ENCODE results near the gene LDLR. TPM values are rescaled to one million over a fixed set of nuclear protein-coding genes. Genes with fewer than 3 reads are reported as not detected.

The LDLR gene
- total and polyA plus RNA-seq, 11 donors: 4.3 to 45.9 (median 19.0) TPM

- Histone ChIP-seq H3K4me1 (no peaks in the 10 kb centered on the region), H3K27ac (no peak overlapping the region), H3K9me3 (no peaks in the 10 kb centered on the region), H3K36me3 (peaks cover 0 to 71% (median 49%) of the 10 kb centered on the region in 9 donors), H3K27me3 (no peaks in the 10 kb centered on the region), H3K4me3 (no peak overlapping the region)
- no peak for TF ChIP-seq POLR2A (IDR thresholded peaks at IDR 0.05)
- TF ChIP-seq CTCF (IDR thresholded peaks at IDR 0.05): no peak
- intact Hi-C loops (cut with DNase I): no loop called here
- ATAC-seq (no peak), DNase-seq (no peak)
- 93 to 95% (median 95%) methylated on average over 18 to 34 of the region's 34 CpGs for WGBS, 4 donors
Measured at GRCh38 chr19:11058246-11059030, 30.8 kb upstream of the LDLR start.

GRCh38 chr19:11059511-11060358, 29.5 kb upstream of the LDLR start:
- no peak overlapping the region for H3K27ac ChIP-seq
- DNase-seq (no peak), ATAC-seq (no peak)

GRCh38 chr19:11061952-11062351, 27.3 kb upstream of the LDLR start:
- DNase-seq: no peak
- no peaks in the 10 kb centered on the region for H3K9me3 ChIP-seq
- no peaks in the 10 kb centered on the region for H3K27me3 ChIP-seq
- no peak for ATAC-seq
- peaks cover 0 to 68% (median 48%) of the 10 kb centered on the region in 9 donors for H3K36me3 ChIP-seq
- no peak overlapping the region for H3K4me3 ChIP-seq
- intact Hi-C loops (cut with DNase I): no loop called here
- H3K4me1 ChIP-seq: no peaks in the 10 kb centered on the region
- no peak for TF ChIP-seq CTCF (IDR thresholded peaks at IDR 0.05)
- no peak for TF ChIP-seq POLR2A (IDR thresholded peaks at IDR 0.05)
- 93 to 96% (median 95%) methylated on average over 14 of the region's 14 CpGs for WGBS, 4 donors
- peak overlapping the region in 1 of 12 donors; percentile 82 for H3K27ac ChIP-seq

More at GRCh38 chr19:11059511-11060358, 29.5 kb upstream of the LDLR start:
- H3K9me3 ChIP-seq: no peaks in the 10 kb centered on the region
- intact Hi-C loops (cut with DNase I): no loop called here
- H3K36me3 ChIP-seq: peaks cover 0 to 73% (median 52%) of the 10 kb centered on the region in 9 donors
- H3K27me3 ChIP-seq: no peaks in the 10 kb centered on the region
- WGBS, 4 donors: 94 to 97% (median 96%) methylated on average over 41 to 43 of the region's 43 CpGs
- TF ChIP-seq POLR2A (IDR thresholded peaks at IDR 0.05) (no peak), CTCF (IDR thresholded peaks at IDR 0.05) (no peak)
- H3K4me1 ChIP-seq: no peaks in the 10 kb centered on the region
- no peak overlapping the region for H3K4me3 ChIP-seq

GRCh38 chr19:11063434-11063833, 25.8 kb upstream of the LDLR start:
- 86 to 92% (median 90%) methylated on average over 3 of the region's 3 CpGs for WGBS, 4 donors
- Histone ChIP-seq H3K4me1 (no peaks in the 10 kb centered on the region), H3K9me3 (no peaks in the 10 kb centered on the region), H3K4me3 (no peak overlapping the region), H3K36me3 (peaks cover 0 to 61% (median 41%) of the 10 kb centered on the region in 9 donors), H3K27ac (no peak overlapping the region), H3K27me3 (no peaks in the 10 kb centered on the region)
- no peak for DNase-seq
- ATAC-seq: no peak
- TF ChIP-seq CTCF (IDR thresholded peaks at IDR 0.05): no peak
- TF ChIP-seq POLR2A (IDR thresholded peaks at IDR 0.05): no peak
- intact Hi-C loops (cut with DNase I): no loop called here

Measured in heart left ventricle (tissue), 16 donors.